Measurements from ENCODE around the gene SAMD4A.

DNA sequence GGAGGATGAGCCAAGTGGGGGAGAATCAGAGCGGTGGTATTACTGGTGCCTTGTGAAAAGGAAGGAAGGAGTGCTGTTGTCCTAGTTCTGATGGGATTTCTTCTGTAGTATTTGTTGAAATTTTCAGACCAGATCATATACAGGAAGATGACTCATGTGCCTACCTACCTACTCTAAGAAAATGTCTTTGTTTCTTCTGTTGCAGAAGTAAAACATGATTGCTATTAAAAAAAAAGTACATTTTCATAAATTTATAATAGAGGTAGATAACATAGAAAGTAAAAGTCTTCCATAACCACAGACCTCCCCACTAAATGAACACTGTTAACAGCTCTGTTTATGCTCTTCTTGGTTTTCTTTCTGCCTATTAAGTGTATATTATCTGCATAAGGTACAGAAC lies 26.9 kb downstream of the SAMD4A start:
- TF ChIP-seq, protein P1, sequence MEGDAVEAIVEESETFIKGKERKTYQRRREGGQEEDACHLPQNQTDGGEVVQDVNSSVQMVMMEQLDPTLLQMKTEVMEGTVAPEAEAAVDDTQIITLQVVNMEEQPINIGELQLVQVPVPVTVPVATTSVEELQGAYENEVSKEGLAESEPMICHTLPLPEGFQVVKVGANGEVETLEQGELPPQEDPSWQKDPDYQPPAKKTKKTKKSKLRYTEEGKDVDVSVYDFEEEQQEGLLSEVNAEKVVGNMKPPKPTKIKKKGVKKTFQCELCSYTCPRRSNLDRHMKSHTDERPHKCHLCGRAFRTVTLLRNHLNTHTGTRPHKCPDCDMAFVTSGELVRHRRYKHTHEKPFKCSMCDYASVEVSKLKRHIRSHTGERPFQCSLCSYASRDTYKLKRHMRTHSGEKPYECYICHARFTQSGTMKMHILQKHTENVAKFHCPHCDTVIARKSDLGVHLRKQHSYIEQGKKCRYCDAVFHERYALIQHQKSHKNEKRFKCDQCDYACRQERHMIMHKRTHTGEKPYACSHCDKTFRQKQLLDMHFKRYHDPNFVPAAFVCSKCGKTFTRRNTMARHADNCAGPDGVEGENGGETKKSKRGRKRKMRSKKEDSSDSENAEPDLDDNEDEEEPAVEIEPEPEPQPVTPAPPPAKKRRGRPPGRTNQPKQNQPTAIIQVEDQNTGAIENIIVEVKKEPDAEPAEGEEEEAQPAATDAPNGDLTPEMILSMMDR (IDR thresholded peaks at IDR 0.05) = no peak
- TF ChIP-seq POLR2A (IDR thresholded peaks at IDR 0.05) = no peak

All from esophagus squamous epithelium (tissue), 4 donors.